HG02610 (cell line): ENCODE data around the gene ADAMTS18.

ENCODE experiments used
- ATAC-seq: cut with Tn5 transposase; IDR thresholded peaks from one replicate; pipeline ENCODE4 v1.9.1; 2021; ENCODE audit warnings: mild to moderate bottlenecking, moderate library complexity; ENCODE audit not compliant: unreplicated experiment

The ADAMTS18 gene

DNA sequence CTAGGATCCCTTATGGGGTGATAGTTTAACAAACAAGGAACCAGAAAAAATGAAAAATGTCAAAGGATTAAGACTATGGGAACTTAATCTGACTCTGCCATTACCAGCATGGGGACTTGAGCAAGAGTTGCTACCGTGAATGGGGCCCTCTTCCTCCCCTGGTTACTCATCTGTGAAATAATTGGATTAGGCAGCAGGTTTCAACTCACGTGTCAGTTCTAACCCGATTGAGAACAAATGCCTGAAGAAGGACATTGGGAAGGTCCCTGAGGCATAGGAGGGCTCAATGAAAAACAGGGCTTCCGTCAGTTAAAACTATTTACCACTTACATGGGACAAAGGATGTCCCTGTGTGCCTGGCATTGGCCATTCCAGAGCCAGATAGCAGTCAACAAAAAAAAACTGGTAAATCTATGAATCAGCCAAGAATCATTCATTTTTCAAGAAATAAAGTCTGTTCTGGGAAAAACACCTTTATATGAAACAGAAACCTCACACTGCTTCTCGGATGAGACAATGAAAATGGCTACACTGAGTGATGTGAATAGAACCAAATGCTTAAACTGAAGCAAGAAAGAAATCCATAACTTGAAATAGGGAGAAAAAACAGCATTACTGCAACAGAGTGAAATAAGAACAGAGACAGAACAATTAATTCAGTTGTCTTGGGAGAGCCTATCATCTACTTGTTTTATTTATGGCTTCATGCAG, 104.3 kb downstream of the ADAMTS18 start:
- no peak for ATAC-seq

DNA sequence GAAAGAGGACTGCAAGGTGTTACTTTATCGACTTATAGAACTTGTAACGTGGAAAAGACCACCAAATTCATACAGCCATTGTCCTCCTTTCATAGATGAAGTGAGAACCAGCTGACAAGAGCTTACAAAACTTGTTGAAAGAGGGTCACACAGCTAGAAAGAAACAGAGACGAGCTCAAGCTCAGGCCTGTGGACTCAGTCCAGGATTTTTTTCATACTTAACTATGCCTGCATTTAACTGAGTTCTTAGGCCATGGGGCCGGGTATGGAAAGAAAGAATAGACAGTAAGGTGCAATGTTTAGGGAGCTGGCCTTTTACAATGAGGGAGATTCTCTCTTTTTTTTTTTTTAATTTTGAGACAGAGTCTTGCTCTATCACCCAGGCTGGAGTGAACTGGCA, 106.1 kb downstream of the ADAMTS18 start:
- ATAC-seq = no peak

DNA sequence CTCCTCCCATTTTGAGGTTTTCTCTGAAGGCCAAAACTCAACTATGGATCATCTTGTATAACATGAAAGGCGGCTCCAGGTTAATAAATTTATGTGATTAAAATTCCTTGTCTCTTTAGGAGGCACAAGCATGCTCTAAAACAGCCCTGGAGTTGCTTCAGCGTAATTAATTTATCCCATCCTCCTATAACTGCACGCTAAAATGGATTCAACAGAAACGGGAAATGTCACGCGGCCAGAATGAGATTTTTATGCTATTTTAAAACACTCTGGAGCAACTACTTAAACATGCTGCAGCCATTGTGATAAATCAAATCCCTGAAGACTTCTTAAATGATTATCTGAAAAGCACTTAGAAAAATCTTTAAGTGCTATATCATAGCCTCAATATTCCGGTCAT, 106.6 kb downstream of the ADAMTS18 start:
- ATAC-seq = no peak

DNA sequence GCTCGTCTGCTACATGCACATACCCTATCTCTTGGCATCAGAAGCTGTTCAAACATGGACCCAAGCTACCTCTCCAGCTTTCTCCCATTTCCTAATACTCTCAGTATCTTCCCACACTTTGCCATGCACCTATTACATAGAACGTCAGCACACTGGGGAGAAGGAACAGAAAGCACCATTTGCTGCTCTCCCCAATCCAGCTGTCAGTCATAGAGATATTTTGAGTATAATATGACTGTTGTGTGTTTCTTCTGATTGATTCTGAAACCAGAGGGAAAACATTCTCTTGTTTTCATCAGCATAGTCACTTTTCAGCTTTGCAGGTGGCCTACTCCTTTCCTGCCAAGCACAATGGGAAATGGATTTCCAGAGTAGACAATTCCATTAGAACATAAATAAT, 107.1 kb downstream of the ADAMTS18 start:
- ATAC-seq = peak; percentile 86

DNA sequence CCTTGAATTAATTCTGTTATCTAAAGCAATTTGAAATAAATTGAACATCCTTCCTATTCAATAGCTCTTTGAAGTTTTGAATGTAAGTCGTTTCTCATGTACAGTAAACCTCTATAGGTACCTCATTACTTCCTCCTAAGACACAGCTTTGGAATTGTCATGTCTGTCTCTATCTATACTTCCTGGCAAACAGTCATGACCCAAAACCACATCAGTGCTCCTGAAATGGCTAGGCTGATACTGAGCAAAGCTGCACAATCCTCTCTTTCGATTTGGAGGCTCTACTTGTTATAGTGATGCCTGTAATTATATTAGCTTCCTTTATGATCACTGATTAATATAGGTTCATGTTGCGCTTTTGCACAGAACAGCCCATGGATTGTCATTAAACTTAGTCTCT, 110.1 kb downstream of the ADAMTS18 start:
- ATAC-seq = no peak

DNA sequence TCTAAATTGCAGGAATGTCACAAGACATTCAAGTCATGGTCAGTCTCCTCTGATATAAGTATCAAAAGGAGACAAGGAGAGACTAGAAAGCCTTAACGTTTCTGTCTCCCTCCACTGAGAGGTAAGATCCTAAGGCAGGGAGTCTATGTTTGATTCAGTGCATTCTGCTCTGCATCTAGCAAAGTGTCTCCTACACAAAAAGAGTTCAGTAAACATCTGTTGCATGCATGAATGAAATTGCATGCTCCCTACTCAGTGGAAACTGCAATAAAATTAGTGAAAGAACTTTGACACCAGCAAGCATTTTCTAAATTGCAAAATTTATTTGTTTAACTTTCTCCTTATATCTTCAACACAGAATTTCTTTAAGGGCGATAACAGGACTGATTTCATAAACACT, 111.1 kb downstream of the ADAMTS18 start:
- no peak for ATAC-seq

DNA sequence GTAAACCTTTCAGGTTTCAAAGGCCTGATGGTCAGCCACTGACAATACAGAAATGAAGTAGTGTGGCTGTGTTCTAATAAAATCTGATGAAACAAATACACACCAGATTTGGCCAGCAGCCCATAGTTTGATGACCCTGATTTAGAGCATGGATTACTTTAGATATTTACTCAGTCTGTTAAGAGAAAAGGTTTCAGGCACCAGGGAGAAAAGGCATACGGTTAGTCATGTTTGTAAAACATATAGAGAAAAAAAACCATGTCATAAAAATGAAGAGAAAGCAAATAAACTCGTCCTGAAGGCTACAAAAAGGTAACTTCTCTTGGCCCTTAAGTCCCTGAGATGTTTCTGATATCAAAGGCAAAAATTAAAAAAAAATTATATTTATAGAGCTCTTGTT, 112.1 kb downstream of the ADAMTS18 start:
- ATAC-seq = no peak

DNA sequence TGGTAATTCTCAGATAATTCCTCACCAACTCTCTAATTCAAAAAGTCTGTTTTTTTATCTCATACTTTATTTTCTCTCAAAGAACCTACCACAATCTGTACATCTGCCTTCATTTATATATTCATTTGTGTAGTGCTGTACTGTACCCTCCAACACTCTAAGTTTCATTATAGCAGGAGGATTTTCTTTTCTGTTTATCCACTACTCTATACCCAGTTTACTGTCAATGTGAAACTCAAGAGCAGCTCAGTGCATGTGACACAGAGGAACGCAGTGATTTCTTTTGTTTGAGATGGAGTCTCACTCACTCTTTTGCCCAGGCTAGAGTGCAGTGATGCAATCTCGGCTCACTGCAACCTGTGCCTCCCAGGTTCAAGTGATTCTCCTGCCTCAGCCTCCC, 117.8 kb downstream of the ADAMTS18 start:
- ATAC-seq = no peak

DNA sequence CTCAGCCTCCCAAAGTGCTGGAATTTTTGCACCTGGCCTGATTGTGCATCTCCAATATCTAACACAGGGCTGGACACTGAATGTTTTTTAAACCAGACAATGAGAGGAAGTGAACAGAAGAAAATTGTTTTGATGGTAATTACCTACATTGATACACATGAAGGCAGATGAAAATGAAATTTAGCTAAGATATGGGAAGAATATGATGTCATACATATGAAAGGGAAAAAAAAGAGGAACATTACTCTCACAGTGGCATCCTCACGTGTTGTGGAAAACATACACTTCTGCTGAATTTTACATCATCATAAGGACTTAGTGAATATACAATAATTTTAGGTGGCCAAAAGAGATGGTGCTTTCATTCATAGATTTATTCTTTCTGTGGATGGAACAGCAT, 124.0 kb downstream of the ADAMTS18 start:
- ATAC-seq = no peak

DNA sequence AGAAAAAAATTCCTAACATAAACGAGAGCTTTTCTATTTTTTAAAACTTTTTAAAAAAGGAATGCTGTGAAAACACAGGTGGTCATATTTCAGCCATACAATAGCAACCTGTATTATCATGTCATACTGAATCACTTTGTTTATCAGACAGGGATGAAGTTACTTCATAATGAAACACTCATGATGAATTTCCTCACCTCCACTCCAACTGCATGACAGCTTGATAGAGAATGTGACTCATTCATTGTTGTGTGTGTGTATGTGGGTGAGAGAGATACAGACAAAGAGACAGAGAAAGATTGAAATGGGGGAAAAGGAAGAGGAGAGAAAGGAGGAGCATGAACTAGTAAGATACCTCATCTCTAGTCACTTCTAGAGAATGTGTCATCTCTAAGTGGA, 126.7 kb downstream of the ADAMTS18 start:
- ATAC-seq = peak; percentile 62

DNA sequence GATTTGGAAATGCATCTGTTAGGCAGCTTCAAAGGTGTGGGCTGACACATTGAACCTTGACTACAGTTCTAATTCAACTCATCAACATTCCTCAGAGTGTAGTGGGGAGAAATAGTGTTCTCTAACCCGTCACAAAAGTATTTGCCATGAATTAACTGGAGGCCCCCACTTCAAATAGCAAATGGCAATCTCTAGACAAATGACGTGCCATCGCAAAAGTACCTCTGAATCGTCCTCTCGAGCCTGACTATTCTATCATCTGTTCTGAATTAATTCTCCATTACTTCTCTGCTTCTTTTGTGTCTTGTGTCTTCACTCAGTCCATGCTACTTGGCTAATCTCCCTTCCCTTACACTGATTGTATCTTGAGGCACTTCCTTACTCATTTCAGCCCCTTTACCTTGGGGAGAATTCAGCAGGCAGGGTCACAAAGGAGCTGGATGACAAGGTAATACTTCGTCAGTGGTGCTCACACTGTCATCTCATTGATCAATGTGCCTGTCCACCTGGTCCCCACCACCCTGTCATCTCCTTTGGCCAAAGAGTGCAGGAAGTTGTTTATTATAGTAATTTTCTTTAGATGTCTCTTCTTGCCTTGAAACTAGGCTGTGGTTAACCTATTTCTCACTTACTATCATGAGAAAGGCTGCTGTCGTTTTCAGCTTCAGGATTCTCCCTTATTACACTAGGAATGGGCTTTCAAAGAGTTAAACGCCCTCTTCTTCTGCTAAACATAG, 127.2 kb downstream of the ADAMTS18 start:
- peak; percentile 35 for ATAC-seq

DNA sequence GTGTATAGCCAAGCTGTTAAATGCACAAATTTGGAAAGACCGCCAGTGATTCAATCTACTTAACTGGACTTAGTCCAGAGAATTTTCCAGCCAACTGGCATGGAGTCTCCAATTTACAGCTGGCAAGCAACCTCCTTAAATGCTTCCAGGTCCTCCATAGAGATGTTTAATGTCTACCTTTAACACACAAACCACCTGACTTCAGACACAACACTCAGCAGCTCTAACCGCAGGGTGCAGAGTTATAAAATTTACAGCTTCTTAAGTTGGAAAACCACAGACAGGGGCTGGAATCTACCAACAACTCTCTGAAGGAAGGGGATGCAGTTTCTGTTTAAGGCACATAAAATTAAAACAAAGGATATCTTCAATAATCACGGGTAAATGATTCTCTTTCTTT, 128.8 kb downstream of the ADAMTS18 start:
- ATAC-seq = no peak

DNA sequence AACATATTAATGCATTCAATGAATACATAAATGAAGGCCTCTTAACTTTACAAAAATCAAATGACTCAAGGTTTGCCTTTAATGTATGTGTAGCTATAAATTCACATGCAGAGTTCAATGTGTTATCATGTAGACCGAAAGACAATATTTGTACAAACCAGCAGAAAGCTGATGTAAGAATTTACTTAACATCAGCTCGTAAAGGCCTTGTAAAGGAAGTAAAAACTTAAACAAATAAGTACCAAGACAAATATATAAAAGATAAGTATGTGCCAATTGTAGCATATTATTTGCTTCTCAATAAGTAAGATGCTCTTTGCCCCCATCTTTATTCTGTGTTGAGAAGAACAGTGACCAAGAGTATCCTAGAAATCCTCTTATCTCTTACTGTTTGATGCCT, 130.0 kb downstream of the ADAMTS18 start:
- no peak for ATAC-seq

DNA sequence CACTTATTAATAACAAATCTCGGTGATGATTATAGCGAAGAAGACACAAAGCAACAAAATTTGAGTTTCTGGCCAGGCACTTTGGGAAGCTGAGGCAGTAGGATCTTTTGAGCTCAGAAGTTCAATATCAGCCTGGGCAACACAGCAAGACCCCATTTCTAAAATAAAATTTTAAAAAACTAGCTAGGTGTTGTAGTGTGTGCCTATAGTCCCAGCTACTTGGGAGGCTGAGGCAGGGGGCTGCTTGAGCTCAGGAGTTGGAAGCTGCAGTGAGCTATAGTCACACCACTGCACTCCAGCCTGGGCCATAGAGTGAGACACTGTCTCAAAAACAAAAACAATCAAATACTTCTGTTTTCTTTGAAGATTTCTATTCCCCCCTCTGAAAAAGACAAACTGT, 130.7 kb downstream of the ADAMTS18 start:
- ATAC-seq = no peak

DNA sequence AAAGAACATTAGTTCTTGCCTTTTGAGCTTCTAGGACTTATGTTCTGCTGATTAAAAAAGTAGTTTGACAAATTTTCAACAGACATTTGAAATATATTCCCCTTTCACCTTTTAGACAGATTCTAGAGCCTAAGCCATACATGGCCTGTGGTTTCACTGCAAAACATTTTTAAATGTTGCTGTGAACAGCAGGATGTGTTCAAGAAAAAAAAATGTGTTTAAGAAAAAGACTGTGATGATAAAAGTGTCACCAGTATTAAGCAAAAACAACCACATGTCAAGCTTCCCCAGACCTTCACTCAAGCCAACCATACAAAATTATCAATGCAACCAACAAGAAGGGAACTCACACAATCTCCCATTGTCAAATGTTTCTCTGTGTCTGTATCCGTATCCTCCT, 132.2 kb downstream of the ADAMTS18 start:
- no peak for ATAC-seq

DNA sequence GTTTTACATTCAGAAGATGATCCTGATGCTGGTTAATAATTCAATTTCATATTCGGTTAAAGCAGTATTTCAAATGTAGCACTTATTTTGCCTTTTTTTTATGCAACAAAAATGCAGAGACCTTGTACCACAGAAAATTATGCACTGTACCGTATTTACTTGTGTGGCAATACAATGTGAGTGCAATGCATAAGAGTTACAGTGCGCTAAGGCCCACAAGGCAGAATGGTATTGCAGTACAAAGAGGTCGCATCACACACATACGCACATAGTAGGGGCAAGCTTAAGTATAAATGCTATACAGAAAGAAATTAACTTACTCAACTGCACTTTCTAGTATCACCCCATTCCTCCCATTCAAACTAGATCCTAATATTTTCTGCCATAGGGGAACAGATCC, 132.6 kb downstream of the ADAMTS18 start:
- ATAC-seq = no peak

DNA sequence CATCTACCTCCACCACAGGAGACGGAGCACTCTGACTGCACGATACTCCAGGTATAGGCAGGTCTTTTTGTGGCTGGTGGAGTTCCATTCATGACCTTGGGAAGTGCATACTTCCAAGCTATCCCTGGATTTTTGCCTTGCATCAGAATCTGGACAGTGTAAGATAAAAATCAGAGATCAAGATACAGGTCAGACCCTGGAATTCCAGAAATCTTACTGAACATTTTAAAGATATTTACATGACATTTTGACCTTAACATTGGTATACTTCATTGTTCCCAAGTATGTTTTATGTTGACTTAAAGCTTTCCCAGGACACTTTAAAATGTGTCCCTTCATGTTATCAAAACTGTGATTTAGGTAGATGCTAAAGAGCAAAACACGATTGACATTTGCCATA, 134.6 kb downstream of the ADAMTS18 start:
- ATAC-seq = no peak

DNA sequence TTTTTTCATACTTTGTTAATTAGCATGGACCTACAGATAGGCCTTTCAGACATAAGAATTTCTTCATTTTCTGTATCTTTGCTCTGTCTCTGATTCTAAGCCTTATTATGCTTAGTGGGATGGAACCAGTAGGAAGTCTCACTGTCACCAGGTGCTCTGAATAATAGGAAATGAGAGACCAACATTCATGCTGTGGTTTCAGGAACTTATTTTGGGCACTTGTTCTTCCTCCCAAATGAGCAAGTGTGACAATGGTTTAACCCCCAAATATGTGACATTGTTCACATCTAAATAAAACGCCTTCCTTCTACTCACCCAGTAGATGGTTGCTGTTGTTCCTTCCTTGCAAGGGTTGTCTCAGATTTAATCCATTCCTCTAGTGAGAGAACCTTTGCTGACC, 135.4 kb downstream of the ADAMTS18 start:
- ATAC-seq = peak; percentile 66

DNA sequence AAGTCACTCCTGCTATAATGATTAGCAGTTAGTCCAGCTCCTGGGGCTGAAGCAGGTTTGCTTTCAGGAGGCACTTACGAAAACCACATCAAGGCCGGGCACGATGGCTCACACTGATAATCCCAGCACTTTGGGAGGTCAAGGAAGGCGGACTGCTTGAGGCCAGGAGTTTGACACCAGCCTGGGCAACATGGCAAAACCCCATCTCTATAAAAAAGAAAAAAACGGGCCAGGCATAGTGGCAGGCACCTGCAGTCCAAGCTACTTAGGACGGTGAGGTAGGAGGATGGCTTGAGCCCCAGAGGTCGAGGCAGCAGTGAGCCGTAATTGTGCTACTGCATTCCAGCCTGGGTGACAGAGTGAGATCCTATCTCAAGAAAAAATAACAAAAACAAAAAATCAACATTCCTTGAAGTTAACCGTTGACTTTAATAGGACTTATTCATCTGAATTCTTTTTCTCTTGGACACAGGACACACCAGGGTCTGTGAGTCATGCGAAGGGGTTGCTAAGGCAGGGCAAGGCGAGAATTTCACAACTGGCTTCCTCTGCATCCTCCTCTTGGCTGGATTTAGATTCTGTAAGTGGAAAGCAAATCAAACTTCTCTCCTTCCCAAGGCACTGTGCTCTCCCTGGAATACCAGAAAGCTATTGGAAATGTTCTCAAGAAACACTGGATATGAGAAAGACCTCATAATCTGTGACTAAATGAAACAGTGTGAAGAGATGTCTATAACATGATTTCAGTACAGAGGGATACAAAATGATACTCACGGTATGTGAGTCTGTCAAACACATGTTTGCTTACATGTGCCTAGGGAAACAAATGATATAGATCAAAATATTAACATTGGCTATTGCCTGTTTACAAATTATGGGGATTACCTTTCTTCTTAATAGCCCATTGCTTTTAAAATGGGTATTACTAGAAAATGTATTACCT, 136.1 kb downstream of the ADAMTS18 start:
- ATAC-seq = no peak

DNA sequence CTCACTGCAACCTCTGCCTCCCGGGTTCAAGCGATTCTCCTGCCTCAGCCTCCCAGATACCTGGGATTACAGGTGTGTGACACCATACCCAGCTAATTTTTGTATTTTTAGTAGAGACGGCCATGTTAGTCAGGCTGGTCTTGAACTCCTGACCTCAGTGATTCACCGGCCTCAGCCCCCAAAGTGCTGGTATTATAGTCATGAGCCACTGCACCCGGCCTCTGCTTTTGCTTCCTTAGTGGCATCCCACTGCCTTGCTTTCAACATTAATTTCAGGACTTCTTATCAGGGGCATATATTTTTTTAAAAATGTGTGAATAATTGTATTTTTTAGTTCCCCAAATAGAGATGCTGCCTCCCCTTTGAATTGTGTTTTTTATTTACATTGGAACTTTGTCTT, 136.8 kb downstream of the ADAMTS18 start:
- ATAC-seq = no peak

DNA sequence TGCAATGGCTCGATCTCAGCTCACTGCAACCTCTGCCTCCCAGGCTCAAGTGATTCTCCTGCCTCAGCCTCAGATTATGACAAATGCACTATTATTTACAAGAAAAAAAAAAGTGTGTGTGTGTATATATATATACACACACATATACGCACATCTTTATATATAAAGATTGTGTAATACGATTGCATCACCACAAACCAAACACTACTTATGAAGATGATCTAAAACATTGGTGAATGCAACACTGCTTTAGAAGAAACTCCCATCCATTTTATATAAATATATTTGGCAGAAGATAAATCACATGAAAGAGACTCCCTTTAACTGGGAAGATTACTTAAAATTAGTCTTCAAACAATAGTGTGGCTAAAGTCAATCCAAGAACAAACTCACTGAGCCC, 138.9 kb downstream of the ADAMTS18 start:
- no peak for ATAC-seq
